BLaER1 (cell line): ENCODE measurements around the gene TBC1D19.
"Not testable (repeated sequence)": the region's sequence is repeated elsewhere in the genome, so short reads cannot be mapped to it uniquely, and the experiment has no call there.

Experiments
- H3K27ac ChIP-seq: shearing (Covaris generic); formaldehyde crosslinking; 2 replicates; pipeline ENCODE4 v1.8.1; 2022
- H3K27me3 ChIP-seq: shearing (Covaris generic); formaldehyde crosslinking; 2 replicates; pipeline ENCODE4 v1.8.1; 2022
- H3K36me3 ChIP-seq: shearing (Covaris generic); formaldehyde crosslinking; 2 replicates; pipeline ENCODE4 v1.8.1; 2022
- H3K4me1 ChIP-seq: shearing (Covaris generic); formaldehyde crosslinking; 2 replicates; pipeline ENCODE4 v1.8.1; 2022
- H3K4me2 ChIP-seq: shearing (Covaris generic); formaldehyde crosslinking; 2 replicates; pipeline ENCODE4 v1.8.1; 2022
- H3K4me3 ChIP-seq: shearing (Covaris generic); formaldehyde crosslinking; 2 replicates; pipeline ENCODE4 v1.8.1; 2022
- H3K9ac ChIP-seq: shearing (Covaris generic); formaldehyde crosslinking; 2 replicates; pipeline ENCODE4 v1.8.1; 2022
- H3K9me3 ChIP-seq: shearing (Covaris generic); formaldehyde crosslinking; 2 replicates; pipeline ENCODE4 v1.8.1; 2022
- H4K20me1 ChIP-seq: shearing (Covaris generic); formaldehyde crosslinking; 2 replicates; pipeline ENCODE4 v1.8.1; 2022
- Cebpa-rat ChIP-seq: shearing (Covaris generic); IDR thresholded peaks from 2 replicates; pipeline ENCODE4 v1.8.1; 2022

Gene TBC1D19

GRCh38 chr4:26621366-26621765 is 37.5 kb downstream of the TBC1D19 start:
- Histone ChIP-seq H3K9ac (no peak overlapping the region), H3K4me2 (no peak overlapping the region), H3K9me3 (no peaks in the 10 kb centered on the region), H3K4me3 (no peak overlapping the region), H3K36me3 (no peaks in the 10 kb centered on the region), H3K27me3 (no peaks in the 10 kb centered on the region), H3K4me1 (no peaks in the 10 kb centered on the region), H3K27ac (no peak overlapping the region), H4K20me1 (no peaks in the 10 kb centered on the region)
- TF ChIP-seq Cebpa-rat = no peak

- Histone ChIP-seq H3K4me1 (no peaks in the 10 kb centered on the region), H3K4me3 (no peak overlapping the region), H3K27ac (no peak overlapping the region), H3K36me3 (no peaks in the 10 kb centered on the region), H3K27me3 (no peaks in the 10 kb centered on the region), H4K20me1 (no peaks in the 10 kb centered on the region), H3K9me3 (no peaks in the 10 kb centered on the region), H3K4me2 (no peak overlapping the region), H3K9ac (no peak overlapping the region)
- TF ChIP-seq Cebpa-rat = no peak
Measured at GRCh38 chr4:26622913-26623312, 39.0 kb downstream of the TBC1D19 start.

GRCh38 chr4:26626658-26627057 is 42.8 kb downstream of the TBC1D19 start:
- H3K9ac ChIP-seq, H4K20me1 ChIP-seq, H3K36me3 ChIP-seq, H3K27ac ChIP-seq, H3K4me1 ChIP-seq, H3K27me3 ChIP-seq, H3K4me3 ChIP-seq, H3K9me3 ChIP-seq, H3K4me2 ChIP-seq: not testable (repeated sequence)

- no peak for TF ChIP-seq Cebpa-rat
- Histone ChIP-seq H3K9ac (no peak overlapping the region), H3K9me3 (0 out of 2 replicates have a peak, but pooled peaks cover 6% of the 10 kb centered on the region), H3K4me2 (no peak overlapping the region), H3K36me3 (no peaks in the 10 kb centered on the region), H3K27me3 (no peaks in the 10 kb centered on the region), H3K27ac (no peak overlapping the region), H3K4me1 (no peaks in the 10 kb centered on the region), H4K20me1 (no peaks in the 10 kb centered on the region), H3K4me3 (no peak overlapping the region)
Measured at GRCh38 chr4:26632916-26633315, 49.0 kb downstream of the TBC1D19 start.

- Histone ChIP-seq H3K9ac (no peak overlapping the region), H4K20me1 (no peaks in the 10 kb centered on the region), H3K4me1 (no peaks in the 10 kb centered on the region), H3K4me2 (no peak overlapping the region), H3K27me3 (no peaks in the 10 kb centered on the region), H3K36me3 (0 out of 2 replicates have a peak, but pooled peaks cover 5% of the 10 kb centered on the region), H3K9me3 (0 out of 2 replicates have a peak, but pooled peaks cover 6% of the 10 kb centered on the region), H3K4me3 (no peak overlapping the region), H3K27ac (no peak overlapping the region)
- no peak for TF ChIP-seq Cebpa-rat
Measured at GRCh38 chr4:26634237-26634636, 50.4 kb downstream of the TBC1D19 start.

GRCh38 chr4:26636458-26636857 is 52.6 kb downstream of the TBC1D19 start:
- peaks cover 16% of the 10 kb centered on the region for H3K9me3 ChIP-seq
- H3K9ac ChIP-seq = no peak overlapping the region
- peaks cover 17% of the 10 kb centered on the region for H3K36me3 ChIP-seq
- H3K27me3 ChIP-seq = no peaks in the 10 kb centered on the region
- H3K27ac ChIP-seq = no peak overlapping the region
- no peak overlapping the region for H3K4me2 ChIP-seq
- H4K20me1 ChIP-seq = no peaks in the 10 kb centered on the region
- no peak overlapping the region for H3K4me3 ChIP-seq
- TF ChIP-seq Cebpa-rat = no peak
- H3K4me1 ChIP-seq = no peaks in the 10 kb centered on the region

GRCh38 chr4:26640639-26641038 is 56.8 kb downstream of the TBC1D19 start:
- not testable (repeated sequence) for H3K9ac ChIP-seq, H3K4me2 ChIP-seq, H3K27ac ChIP-seq, H3K4me1 ChIP-seq, H3K4me3 ChIP-seq, H4K20me1 ChIP-seq, H3K27me3 ChIP-seq
- Histone ChIP-seq H3K36me3 (peaks cover 17% of the 10 kb centered on the region), H3K9me3 (peaks cover 10% of the 10 kb centered on the region)

- H3K27ac ChIP-seq = no peak overlapping the region
- no peaks in the 10 kb centered on the region for H3K9me3 ChIP-seq
- no peak overlapping the region for H3K4me3 ChIP-seq
- no peak overlapping the region for H3K9ac ChIP-seq
- H3K27me3 ChIP-seq = no peaks in the 10 kb centered on the region
- H3K36me3 ChIP-seq = no peaks in the 10 kb centered on the region
- H3K4me1 ChIP-seq = no peaks in the 10 kb centered on the region
- H4K20me1 ChIP-seq = no peaks in the 10 kb centered on the region
- no peak overlapping the region for H3K4me2 ChIP-seq
- TF ChIP-seq Cebpa-rat = no peak
Measured at GRCh38 chr4:26647523-26648224, 63.8 kb downstream of the TBC1D19 start.

- Histone ChIP-seq H3K4me2 (no peak overlapping the region), H3K9me3 (no peaks in the 10 kb centered on the region), H3K27ac (no peak overlapping the region), H3K9ac (no peak overlapping the region), H3K36me3 (no peaks in the 10 kb centered on the region), H3K27me3 (no peaks in the 10 kb centered on the region), H3K4me1 (no peaks in the 10 kb centered on the region), H4K20me1 (no peaks in the 10 kb centered on the region), H3K4me3 (no peak overlapping the region)
- TF ChIP-seq Cebpa-rat = no peak
Measured at GRCh38 chr4:26648260-26648659, 64.4 kb downstream of the TBC1D19 start.

- no peak overlapping the region for H3K9ac ChIP-seq
- no peaks in the 10 kb centered on the region for H3K27me3 ChIP-seq
- H4K20me1 ChIP-seq = no peaks in the 10 kb centered on the region
- H3K4me2 ChIP-seq = no peak overlapping the region
- H3K36me3 ChIP-seq = peaks cover 15% of the 10 kb centered on the region; the same call in 1 of the 2 replicates
- H3K27ac ChIP-seq = no peak overlapping the region
- H3K4me1 ChIP-seq = no peaks in the 10 kb centered on the region
- H3K4me3 ChIP-seq = no peak overlapping the region
- peaks cover 12% of the 10 kb centered on the region for H3K9me3 ChIP-seq
- no peak for TF ChIP-seq Cebpa-rat
Measured at GRCh38 chr4:26660261-26660660, 76.4 kb downstream of the TBC1D19 start.

- peaks cover 9% of the 10 kb centered on the region; the same call in 1 of the 2 replicates for H3K36me3 ChIP-seq
- H3K4me2 ChIP-seq = no peak overlapping the region
- H3K4me3 ChIP-seq = no peak overlapping the region
- no peak overlapping the region for H3K27ac ChIP-seq
- no peaks in the 10 kb centered on the region for H4K20me1 ChIP-seq
- TF ChIP-seq Cebpa-rat = no peak
- no peak overlapping the region for H3K9ac ChIP-seq
- H3K9me3 ChIP-seq = no peaks in the 10 kb centered on the region
- H3K4me1 ChIP-seq = no peaks in the 10 kb centered on the region
- H3K27me3 ChIP-seq = no peaks in the 10 kb centered on the region
Measured at GRCh38 chr4:26663888-26664287, 80.0 kb downstream of the TBC1D19 start.
